Stomach (tissue), 4 donors: ENCODE results near the gene WNT9B.

Experiments
- POLR2A ChIP-seq, 4 donors: fragments of 450-650 bp; IDR thresholded peaks; one replicate each; pipeline ENCODE4 v1.6.1; 2016; ENCODE audit warnings: antibody characterized with exemption in 4 of 4, control low read depth in 2 of 4, mild to moderate bottlenecking in 1 of 4, moderate library complexity in 1 of 4
- POLR2AphosphoS5 ChIP-seq, 3 donors: sonication (generic); formaldehyde crosslinking; IDR thresholded peaks; one replicate each; pipeline ENCODE4 v1.6.1; 2016; ENCODE audit warnings: antibody characterized with exemption in 3 of 3
- TF ChIP-seq, protein P1 (sequence below), 7 experiments: fragments of 450-650 bp in 4 of 7; fragments of 200-600 bp in 3 of 7; sonication (generic) in 3 of 7; IDR thresholded peaks; one replicate each; pipeline ENCODE4 v1.5.1; 2016 to 2019; ENCODE audit warnings: antibody characterized with exemption in 7 of 7, control low read depth in 2 of 7, mild to moderate bottlenecking in 1 of 7

GRCh38 chr17:46917516-46917915 is 66.1 kb downstream of the WNT9B start:
- TF ChIP-seq, protein P1, sequence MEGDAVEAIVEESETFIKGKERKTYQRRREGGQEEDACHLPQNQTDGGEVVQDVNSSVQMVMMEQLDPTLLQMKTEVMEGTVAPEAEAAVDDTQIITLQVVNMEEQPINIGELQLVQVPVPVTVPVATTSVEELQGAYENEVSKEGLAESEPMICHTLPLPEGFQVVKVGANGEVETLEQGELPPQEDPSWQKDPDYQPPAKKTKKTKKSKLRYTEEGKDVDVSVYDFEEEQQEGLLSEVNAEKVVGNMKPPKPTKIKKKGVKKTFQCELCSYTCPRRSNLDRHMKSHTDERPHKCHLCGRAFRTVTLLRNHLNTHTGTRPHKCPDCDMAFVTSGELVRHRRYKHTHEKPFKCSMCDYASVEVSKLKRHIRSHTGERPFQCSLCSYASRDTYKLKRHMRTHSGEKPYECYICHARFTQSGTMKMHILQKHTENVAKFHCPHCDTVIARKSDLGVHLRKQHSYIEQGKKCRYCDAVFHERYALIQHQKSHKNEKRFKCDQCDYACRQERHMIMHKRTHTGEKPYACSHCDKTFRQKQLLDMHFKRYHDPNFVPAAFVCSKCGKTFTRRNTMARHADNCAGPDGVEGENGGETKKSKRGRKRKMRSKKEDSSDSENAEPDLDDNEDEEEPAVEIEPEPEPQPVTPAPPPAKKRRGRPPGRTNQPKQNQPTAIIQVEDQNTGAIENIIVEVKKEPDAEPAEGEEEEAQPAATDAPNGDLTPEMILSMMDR (IDR thresholded peaks at IDR 0.05), result no peak
- TF ChIP-seq POLR2AphosphoS5 (IDR thresholded peaks at IDR 0.05) (no peak), POLR2A (IDR thresholded peaks at IDR 0.05) (no peak)
